Ovary (tissue), 3 donors: ENCODE data around the gene CLSTN1.

Experiments used
- EP300 ChIP-seq: sonication (generic); formaldehyde crosslinking; IDR thresholded peaks from one replicate; pipeline ENCODE4 v1.6.1; 2017; ENCODE audit warnings: antibody characterized with exemption
- TF ChIP-seq, protein P1 (sequence below), 3 donors: fragments of 450-650 bp in 2 of 3; fragments of 200-600 bp in 1 of 3; IDR thresholded peaks; one replicate each; pipeline versions ENCODE4 v1.5.1 to v1.8.0; 2016 to 2022; ENCODE audit warnings: antibody characterized with exemption in 3 of 3, mild to moderate bottlenecking in 1 of 3
- donor health status: DM: no; HTN: no; CAD: no.

DNA sequence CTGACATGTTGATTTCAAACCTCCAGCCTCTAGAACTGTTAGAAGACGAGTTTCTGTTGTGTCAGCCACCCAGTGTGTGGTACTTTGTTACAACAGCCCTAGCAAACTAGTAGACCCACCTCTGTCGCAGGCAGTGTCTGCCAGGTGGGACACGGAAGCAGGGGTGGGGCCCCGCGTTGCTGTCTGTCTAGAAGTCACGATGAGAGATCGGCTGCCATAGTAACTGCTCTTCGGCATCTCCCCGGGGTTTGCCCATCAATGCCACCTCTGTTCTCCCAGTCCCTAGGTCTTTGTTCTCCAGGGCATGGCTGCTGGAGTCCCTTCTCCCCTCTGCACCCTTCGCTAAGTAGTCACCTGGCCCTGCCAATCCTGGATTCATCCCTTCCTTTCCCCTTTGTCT, 15.2 kb upstream of the CLSTN1 start:
- TF ChIP-seq, protein P1, sequence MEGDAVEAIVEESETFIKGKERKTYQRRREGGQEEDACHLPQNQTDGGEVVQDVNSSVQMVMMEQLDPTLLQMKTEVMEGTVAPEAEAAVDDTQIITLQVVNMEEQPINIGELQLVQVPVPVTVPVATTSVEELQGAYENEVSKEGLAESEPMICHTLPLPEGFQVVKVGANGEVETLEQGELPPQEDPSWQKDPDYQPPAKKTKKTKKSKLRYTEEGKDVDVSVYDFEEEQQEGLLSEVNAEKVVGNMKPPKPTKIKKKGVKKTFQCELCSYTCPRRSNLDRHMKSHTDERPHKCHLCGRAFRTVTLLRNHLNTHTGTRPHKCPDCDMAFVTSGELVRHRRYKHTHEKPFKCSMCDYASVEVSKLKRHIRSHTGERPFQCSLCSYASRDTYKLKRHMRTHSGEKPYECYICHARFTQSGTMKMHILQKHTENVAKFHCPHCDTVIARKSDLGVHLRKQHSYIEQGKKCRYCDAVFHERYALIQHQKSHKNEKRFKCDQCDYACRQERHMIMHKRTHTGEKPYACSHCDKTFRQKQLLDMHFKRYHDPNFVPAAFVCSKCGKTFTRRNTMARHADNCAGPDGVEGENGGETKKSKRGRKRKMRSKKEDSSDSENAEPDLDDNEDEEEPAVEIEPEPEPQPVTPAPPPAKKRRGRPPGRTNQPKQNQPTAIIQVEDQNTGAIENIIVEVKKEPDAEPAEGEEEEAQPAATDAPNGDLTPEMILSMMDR (IDR thresholded peaks at IDR 0.05), result no peak
- no peak for TF ChIP-seq EP300
